Medulla oblongata (tissue), 1 donor: ENCODE measurements around the gene OR10G3.
"Not testable (repeated sequence)": the region's sequence is repeated elsewhere in the genome, so short reads cannot be mapped to it uniquely, and the experiment has no call there.

Experiments used
- DNase-seq: peaks from one replicate; pipeline ENCODE4 v3.0.0-alpha.2; 2015; ENCODE audit errors: extremely low spot score

OR10G3 gene

DNA sequence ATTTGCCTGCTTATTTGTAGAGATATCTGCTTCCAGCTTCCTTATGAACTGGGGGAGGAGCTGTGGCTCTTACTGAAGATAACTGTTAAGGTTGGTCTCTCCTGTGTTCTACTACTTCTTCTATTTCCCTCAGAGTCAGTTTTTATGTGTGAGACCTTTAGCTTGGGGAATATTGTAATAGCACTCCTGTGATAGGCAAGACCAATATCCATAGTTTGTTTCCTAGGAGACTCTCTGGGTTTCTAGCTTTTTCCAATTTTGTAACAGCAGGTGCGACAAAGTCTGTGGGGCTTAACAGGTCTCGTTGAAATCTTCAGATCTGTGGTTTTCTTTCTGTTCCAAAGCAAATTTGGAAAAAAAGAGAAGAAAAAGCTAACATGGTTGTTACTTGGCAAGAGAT is at the start of gene OR10G3:
Gene OR10G3 (minus strand): TSS at position 101 of the 400 bp plus-strand sequence. CDS start 9,332 bp downstream, outside the sequence.
- DNase-seq: no peak

DNA sequence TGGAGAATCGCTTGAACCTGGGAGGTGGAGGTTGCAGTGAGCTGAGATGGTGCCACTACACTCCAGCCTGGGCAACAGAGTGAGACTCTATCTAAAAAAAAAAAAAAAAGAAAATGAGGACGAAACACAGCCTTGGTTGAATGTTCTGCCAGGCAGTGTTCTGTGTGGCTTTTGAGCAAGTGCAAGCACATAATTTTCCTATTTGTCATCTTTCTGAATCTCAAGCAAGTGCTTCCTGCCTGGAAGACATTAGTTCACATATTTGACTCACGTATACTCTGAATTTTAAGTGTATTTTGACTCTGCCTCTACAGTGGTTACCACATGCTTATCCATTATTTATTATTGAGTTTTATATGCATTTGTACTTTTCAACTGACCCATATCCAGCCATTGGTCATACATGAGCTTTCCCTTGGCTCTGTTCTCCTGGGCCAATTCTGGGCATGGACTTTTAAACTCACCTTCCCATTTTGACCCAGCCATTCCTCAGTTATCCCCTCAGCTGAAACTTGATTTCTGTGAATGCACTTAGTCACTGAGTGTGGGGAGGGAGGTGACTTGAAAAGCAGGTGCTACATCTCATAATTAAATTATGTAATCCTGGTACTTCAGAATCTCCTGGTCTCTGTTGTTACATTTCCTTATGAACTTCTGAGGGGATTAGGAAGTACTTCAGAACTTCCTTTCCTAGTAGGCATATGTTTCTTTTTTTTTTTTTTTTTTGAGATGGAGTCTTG is 46.8 kb upstream of the OR10G3 start:
- no peak for DNase-seq

- DNase-seq: no peak
Measured at GRCh38 chr14:21617614-21618013, 37.7 kb upstream of the OR10G3 start.

GRCh38 chr14:21614240-21614639 is 34.4 kb upstream of the OR10G3 start:
- DNase-seq: no peak

DNA sequence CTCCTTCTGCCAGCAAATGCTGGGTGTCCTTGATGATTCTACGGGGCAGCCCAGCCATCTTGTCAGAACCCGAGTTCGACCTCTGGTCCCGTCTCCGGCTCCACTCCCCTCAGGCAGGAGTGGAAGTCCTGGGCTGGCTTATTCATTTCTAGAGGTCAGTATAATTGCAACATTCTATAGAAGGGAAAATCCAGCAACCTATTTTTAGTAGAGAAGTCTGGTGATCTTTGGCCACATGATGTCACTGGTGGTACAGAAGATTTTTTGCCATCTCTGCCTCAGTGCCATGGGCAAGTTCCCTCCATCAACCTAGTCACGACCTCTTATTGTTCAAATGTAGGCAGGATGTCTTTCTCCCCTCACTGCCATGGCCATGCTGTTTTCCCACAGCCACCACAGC is 32.4 kb upstream of the OR10G3 start:
- DNase-seq: no peak

DNA sequence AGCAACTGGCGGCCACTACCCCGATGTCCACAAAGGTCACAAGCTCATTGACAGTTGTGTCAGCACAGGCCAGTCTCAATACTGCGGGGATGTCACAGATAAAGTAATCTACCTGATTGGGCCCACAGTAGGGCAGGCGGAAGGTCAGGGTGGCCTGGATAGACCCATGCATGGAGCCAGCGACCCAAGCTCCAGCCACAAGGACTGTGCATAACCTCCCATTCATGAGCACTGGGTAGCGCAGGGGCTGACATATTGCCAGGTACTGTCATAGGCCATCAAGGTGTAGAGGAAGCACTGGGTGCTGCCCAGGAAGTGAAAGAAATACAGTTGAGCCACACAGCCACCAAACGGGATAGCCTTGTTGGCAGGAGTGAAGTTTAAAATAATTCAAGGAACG is 22.3 kb upstream of the OR10G3 start:
- not testable (repeated sequence) for DNase-seq

- no peak for DNase-seq
Measured at GRCh38 chr14:21589317-21589716, 9.4 kb upstream of the OR10G3 start.

GRCh38 chr14:21575661-21576060 is 4.2 kb downstream of the OR10G3 start:
- DNase-seq: no peak

DNA sequence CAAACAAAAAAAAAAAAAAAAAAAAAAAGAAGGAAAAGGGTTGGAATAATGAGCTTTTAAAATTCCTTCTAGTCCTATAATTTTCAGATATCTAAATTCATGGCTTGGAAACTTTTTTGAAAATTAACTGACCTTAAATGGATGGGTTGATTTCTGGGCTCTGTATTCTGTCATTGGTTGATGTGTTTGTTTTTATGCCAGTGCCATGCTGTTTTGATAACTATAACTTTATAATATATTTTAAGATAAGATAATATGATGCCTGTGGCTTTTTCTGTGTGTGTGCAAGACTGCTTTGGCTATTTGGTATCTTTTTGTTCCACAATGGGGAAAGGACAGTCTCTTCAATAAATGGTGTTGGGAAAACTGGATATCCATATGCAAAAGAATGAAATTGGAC is 7.3 kb downstream of the OR10G3 start:
- DNase-seq: no peak

GRCh38 chr14:21558703-21559170 is 21.1 kb downstream of the OR10G3 start:
- DNase-seq: no peak

DNA sequence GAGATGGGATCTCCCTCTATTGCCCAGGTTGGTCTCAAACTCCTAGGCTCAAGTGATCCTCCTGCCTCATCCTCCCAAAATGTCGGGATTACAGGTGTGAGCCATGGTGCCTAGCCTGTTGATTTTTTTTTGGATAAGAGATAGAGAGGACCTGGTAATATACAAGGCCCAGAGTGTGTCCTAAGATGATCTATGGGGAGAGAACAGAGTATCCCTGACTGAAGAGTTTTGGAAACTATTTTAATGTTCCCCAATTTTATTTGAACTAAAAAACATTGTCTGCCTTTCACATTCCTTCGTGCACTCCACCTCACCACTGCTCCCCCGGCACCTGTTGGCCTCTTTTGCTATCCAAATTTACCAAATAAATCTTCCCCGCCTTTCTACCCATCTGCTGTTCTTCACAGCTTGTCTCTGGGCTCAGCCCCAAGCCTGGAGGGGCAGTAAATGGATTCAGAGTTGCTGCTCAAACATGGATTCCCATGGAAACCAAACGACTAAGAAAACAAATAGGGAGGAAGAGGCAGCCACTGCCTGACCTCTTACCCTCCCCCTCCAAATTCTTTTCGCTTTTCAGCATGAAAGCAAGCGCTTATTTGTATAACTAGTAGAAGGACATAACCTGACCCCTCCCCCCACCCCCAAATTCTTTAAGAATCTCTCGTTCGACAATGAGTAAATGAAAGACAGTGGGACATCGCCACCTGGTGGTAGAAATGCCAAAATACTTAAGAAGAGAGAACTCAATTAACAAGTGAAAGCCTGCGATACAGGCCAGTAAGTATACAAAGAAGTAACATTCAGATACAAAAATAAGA is 22.6 kb downstream of the OR10G3 start:
- DNase-seq: peak; percentile 97

- no peak for DNase-seq
Measured at GRCh38 chr14:21556378-21557083, 23.3 kb downstream of the OR10G3 start.

DNA sequence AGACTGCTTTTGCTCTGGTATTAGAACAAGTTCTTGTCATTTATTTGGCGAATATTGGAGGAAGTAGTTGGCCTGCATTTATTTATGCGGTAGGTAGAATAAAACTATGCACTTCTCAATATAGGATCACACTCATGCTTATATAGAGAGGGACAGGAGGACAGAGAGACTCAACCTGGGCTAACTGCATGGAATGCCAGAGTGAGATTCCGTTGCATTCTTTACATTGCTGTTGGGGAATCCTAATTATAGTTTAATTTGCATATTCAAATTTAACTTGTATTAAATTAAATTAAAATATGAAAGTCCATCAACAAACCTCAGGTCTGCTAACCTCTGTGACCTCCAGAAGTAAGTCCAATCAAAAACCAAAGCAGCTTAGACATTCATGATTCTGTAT is 26.6 kb downstream of the OR10G3 start:
- no peak for DNase-seq

DNA sequence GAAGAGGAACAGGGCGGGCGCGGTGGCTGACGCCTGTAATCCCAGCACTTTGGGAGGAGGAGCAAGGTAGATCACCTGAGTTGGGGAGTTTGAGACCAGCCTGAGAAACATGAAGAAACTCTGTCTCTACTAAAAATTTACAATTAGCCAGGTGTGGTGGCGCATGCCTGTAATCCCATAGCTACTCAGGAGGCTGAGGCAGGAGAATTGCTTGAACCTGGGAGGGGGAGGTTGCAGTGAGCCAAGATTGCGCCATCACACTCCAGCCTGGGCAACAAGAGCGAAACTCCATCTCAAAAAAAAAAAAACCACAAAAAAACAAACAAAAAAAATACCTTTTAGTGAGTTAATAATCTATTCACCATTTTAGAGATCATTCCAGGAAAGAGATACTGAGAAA is 35.3 kb downstream of the OR10G3 start:
- not testable (repeated sequence) for DNase-seq

DNA sequence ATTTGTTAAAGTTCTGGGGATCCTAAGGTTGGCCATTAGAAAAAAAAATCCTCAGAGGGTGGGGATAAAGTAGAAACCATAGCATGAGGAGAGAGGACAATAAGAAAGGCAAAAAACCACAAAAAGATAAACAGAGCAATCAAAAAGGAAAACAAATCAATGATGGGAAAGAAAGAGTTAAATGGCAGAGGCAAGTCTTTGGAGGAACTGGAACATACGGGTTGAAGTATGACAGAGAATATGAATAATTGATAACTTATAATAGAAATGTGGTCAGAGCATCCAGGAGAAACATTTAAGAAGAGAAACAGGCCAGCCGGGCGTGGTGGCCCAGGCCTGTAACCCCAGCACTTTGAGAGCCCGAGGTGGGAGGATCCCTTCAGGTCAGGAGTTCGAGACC is 35.9 kb downstream of the OR10G3 start:
- no peak for DNase-seq

GRCh38 chr14:21543521-21543960 is 36.3 kb downstream of the OR10G3 start:
- DNase-seq: no peak

DNA sequence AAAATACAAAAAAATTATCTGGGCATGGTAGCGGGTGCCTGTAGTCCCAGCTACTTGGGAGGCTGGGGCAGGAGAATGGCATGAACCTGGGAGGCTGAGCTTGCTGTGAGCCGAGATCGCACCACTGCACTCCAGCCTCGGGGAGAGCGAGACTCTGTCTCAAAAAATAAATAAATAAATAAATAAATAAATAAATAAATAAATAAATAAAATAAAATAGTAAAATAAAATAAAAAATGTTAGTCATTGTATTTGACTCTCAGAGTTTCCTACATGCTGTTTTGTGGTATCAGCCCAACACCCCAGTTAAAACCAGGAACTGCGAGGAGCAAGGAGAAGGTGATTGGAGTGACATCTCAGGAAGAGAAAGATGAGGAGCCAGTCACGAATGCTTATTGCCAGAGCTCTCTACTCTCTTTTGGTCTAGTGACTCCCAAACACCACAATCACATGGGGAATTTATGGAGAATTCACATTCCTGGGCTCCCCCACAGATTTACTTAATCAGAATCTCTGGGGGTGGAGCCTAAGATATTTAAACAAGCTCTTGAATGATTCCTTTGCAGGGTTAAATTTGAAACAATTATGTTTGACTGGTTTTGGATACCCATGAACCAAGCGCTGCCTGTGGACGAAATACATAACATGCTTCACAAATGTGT is 38.3 kb downstream of the OR10G3 start:
- no peak for DNase-seq

GRCh38 chr14:21539189-21539940 is 40.5 kb downstream of the OR10G3 start:
- peak; percentile 46 for DNase-seq

- DNase-seq: no peak
Measured at GRCh38 chr14:21537090-21537424, 42.8 kb downstream of the OR10G3 start.

DNA sequence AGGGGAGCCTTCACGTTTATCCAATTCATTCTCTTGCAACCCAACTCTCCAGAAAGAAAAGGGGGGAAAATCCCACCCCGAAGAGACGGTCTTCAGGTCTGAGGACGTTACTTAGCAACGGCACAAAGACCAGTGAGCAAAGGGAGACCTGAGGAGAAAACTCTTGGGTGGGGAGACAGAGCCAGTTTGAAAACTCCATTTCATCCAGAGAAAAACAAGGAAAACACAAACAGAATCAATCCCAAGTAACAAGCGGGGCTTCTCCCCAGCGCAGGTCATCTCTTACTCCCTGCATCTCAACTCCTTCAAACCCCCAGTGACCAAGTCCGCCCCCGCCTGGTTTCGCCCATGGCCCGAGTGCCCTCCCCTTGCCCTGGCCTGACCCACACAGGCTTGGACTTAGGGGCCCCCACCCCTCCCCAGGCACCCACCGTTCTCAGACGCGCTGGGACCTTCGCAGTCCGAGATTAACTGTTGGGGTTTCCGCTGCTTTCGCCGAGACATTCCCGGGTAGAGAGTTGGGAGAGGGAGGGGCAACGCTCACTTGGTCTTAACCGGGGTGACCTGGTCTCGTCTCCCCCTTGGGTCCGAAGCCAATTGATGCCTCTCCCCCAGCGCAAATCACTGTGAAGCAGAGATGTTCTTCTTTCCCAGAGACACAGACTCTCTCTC is 43.3 kb downstream of the OR10G3 start:
- DNase-seq: peak; percentile 30
